CD4-positive, alpha-beta T cell treated with Interleukin-4 for 4 hours (primary cell): ENCODE results near the gene UBFD1.
"Not testable (repeated sequence)": the region's sequence is repeated elsewhere in the genome, so short reads cannot be mapped to it uniquely, and the experiment has no call there.

Experiments
- DNase-seq: peaks from one replicate; pipeline ENCODE4 v3.0.0-alpha.2; 2020

The UBFD1 gene

DNA sequence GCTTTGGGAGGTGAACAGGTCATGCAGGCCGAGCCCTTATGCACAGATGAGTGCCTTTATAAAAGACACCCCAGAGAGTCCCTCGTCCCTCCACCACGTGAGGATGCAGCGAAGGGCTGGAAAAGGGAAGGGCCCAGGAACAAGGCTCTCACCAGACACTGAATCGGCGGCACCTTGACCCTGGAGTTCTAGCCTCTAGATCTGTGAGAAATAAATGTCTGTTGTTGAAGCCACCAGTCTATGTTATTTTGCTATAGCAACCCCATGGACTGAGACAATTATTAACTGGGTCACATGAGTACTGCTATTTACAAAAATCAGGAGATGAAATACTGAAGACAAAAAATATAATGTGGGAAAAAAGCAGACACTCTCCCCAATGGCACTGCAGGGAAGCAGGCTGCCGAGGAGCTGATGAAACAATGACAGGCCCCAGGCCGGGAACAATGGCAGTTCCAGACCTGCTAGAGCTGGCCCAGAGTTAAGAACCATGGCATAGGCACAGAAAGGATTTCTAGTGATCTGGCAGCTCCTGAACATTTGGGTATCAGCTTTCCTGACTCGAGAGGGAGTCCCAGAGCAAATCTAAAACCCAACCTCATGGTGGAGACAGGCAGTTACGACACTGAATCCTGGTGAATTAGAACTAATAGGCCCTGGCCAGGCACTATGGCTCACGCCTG, 29.4 kb upstream of the UBFD1 start:
- DNase-seq, result no peak

- DNase-seq, result no peak
Measured at GRCh38 chr16:23528644-23529310, 28.8 kb upstream of the UBFD1 start.

- DNase-seq, result no peak
Measured at GRCh38 chr16:23530062-23530461, 27.5 kb upstream of the UBFD1 start.

DNA sequence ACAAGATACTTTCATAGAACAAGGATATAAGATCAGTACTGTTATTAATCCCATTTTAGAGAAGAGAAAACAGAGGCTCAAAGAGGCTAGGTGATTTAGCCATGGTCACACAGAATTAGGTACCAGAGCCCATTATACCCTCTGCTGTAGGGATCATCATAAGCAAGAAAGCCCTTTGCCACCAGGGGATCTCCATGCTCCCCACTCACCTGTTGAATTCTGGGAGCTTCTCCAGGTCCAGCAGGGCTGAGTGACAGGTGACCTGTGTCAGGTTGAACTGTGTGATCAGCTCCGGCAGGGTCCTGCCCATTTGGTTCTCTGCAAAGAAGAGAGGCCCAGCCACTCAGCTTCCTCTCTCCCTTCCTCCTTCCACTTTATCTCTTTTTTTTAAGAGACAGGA, 25.1 kb upstream of the UBFD1 start:
- no peak for DNase-seq

DNA sequence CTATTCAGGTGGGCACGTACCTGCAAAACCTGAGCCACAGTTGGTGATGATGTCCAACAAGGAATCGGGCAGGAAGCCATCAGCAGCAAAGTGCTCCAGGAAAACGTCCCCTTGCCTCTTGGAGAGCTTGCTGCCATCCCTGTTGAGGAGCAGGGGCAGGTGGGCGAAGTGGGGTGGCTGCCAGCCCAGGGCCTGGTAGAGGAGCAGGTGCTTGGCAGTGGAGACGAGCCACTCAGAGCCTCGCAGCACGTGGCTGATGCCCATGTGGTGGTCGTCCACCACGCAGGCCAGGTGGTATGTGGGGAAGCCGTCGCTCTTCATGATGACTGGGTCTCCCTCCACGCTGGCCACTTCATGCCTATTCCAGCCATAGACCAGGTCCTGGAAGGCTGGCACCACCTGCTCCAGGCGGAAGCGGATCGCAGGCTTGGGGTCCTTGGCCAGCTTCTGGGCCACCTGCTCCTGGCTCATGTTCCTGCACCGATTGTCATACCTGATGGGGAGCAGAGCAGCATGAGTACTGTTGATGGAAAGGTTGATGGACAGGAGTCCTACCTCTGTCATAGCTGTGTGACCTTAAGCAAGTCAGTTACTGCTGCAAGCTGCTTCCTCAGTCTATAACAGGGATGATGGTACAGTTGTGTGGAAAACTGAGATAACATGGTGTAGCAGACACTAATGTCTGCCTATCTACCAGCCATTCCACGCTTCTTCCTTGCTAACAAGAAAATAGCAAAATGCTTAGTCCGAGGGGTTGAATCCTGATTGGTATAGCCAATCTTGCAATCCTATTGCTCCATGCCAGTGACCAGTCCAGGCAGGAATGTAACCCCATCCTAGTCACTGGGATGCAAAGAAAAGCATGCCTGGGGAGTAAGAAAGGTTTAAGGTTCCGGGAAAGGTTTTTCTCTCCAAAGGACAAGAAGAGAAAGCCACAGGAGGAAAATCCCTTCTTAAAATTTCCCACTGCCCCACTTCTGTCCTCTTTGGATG, 22.4 kb upstream of the UBFD1 start:
- DNase-seq, result no peak

DNA sequence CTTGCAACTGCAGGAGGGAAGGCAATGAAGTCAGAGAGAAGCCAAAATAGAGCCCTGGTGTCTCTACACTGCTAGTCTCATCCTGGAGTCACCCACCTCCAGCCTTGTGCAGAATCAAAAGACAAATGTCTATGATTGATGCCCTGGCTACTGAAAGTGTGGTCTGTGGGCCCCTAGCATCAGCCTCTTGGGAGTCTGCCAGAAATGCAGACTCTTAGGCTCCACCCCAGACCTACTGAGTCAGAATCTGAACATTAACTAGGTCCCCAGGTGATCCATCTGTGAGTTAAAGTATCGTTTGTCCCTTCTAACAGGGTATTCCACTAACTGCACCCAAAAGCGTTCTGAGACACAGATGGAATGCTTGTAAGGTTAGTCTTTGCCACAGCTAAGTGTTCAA, 21.6 kb upstream of the UBFD1 start:
- DNase-seq, result no peak

DNA sequence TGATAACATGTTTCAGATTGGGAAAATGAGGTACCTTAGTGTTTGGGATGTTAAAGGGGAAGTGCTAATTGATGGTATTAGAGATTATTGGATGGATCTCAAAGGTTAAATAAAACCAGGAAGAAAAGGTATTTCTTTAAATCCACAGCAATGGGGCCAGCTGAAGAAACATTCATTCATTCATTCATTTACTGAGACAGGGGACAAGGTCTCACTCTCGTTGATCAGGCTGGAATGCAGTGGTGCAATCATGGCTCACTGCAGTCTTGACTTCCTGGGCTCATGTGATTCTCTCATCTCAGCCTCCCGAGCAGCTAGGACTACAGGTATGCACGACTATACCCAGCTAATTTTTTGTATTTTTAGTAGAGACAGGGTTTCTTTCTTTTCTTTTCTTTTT, 20.1 kb upstream of the UBFD1 start:
- DNase-seq, result no peak

GRCh38 chr16:23538919-23539278, 18.6 kb upstream of the UBFD1 start:
- no peak for DNase-seq

- no peak for DNase-seq
Measured at GRCh38 chr16:23539984-23540816, 17.3 kb upstream of the UBFD1 start.

GRCh38 chr16:23540817-23541178, 16.7 kb upstream of the UBFD1 start:
- DNase-seq, result not testable (repeated sequence)

DNA sequence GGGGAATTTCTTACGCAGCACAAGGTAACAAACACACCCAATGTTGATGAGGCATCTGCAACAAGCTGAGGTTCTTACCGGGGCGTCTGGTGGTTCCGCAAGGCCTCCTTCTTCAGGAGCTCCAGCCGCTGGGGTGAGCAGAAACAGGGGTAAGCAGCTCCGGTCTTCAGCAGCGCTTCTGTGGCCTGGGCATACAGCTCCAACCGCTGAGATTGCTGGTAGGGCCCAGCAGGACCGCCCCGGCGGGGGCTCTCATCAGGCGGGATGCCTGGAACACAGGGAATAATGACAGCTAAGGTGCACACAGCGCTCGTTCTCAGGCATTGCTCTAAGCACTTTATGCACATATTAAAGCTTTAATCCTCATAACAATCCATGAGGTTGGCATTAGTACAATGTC, 13.1 kb upstream of the UBFD1 start:
- no peak for DNase-seq

DNA sequence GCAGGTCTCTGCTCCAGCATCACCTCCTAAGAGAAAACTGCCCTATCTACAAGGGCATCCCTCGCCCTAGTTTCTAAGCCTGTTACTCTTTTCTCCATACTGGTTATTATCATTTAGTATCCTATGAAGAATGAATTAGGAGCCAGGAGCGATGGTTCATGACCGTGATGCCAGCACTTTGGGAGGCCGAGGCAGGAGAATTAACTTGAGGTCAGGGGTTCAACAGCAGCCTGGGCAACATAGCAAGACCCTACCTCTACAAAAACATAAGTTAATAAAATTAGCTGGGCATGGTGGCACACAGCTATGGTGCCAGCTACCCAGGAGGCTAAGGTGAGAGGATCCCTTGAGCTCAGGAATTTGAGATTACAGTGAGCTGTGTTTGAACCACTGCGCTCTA, 7.6 kb upstream of the UBFD1 start:
- DNase-seq, result no peak

DNA sequence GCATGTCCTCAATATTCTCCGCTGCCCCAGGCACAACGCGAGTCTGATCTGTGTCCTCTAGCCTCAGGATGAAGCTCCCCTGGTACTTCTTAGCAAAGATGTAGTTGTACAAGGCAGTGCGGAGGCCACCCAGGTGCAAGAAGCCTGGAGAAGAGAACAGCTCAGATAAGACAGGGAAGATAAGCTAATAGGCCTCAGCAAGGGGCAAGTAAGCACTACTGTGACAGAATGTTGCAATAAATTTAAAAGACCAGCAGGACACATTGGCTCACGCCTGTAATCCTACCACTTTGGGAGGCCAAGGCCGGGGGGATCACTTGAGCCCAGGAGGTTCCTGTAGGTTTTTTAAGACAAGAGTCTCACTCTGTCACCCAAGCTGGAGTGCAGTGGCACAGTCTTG, 5.4 kb upstream of the UBFD1 start:
- no peak for DNase-seq

DNA sequence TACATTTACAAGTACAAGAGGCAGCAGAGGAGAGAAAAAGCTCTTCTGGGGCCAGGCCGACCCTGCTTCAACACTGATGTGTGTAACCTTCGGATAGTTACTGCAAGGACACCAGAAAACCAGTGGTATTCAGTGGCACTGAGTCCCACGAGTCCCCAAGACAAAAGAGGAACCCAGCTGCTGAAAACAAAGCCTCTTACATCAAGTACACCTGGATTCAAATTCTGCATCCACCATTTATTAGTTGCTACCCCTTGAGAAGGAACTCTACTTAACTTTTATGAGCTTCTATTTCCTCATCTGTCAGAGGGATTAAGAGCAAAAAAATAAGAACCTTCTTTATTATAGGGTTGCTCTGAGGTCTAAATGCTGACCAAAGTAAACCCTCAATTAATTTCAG, 3.0 kb upstream of the UBFD1 start:
- DNase-seq, result no peak

DNA sequence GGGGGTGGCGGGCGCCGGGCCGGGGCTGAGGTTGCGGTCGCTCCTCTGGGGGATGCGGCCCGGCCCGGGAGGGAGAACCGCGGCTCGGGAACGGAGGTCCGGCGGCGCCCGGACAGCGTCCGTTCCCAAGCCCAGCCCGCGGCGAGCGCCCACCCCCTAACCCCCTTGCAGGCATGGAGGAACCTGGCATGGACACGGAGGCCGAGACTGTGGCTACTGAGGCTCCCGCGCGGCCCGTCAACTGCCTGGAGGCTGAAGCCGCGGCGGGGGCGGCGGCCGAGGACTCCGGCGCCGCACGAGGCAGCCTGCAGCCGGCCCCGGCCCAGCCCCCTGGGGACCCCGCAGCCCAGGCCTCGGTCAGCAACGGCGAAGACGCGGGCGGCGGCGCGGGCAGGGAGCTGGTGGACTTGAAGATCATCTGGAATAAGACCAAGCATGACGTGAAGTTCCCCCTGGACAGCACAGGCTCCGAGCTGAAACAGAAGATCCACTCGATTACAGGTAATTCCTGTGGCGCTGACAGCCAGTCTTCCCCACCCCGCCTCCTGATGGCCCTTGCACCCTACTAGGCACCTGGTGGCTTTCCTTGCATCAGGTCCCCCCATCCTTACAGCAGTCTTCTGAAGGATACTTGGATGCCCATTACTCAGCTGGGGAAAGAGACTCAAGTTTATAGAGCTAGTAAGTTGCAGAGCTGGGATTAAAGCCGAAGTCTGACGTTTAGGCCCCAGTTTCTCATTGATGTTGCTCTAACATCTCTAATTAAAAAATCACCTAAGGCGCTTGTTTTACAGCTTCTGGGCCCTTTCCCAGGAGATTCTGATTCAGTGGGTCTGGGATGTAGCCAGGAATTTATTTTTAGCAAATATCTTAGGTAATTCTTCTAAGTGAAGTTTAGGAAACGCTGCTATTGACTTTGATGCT, 514 bp downstream of the UBFD1 start:
- DNase-seq, result no peak

GRCh38 chr16:23561586-23561985, 4.1 kb downstream of the UBFD1 start:
- no peak for DNase-seq

- no peak for DNase-seq
Measured at GRCh38 chr16:23562505-23562904, 5.0 kb downstream of the UBFD1 start.

DNA sequence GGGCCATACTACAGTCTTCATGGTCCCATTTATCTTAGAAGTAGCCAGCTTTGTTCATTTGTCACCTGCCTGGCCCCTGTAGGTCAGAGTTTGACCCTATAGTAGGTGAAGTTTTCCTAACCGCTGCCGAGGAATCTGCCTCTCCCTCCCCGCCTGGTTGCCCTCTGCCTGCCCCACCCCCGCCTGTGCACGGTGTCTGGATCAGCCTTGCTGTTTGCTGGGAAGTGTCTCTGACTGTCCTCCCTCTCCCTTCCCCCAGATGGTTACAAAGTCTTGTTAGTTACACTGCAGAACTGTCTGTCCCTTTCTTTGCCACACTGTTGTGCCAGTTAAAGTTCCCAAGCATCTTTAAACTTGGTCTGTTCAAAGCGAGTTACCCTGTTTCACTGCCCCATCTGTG, 5.7 kb downstream of the UBFD1 start:
- no peak for DNase-seq

GRCh38 chr16:23564575-23565363, 7.2 kb downstream of the UBFD1 start:
- no peak for DNase-seq

- no peak for DNase-seq
Measured at GRCh38 chr16:23566724-23567123, 9.2 kb downstream of the UBFD1 start.

- no peak for DNase-seq
Measured at GRCh38 chr16:23567602-23568001, 10.1 kb downstream of the UBFD1 start.
